ENCODE results near the gene ZMIZ1. TPM values are rescaled to one million over a fixed set of nuclear protein-coding genes. Genes with fewer than 3 reads are reported as not detected.
A peak's percentile ranks its signal among the peaks of the same experiment; 100 is the strongest.

Gene ZMIZ1
- total RNA-seq, 1 experiment from 2014 or later: 23.5 TPM

DNA sequence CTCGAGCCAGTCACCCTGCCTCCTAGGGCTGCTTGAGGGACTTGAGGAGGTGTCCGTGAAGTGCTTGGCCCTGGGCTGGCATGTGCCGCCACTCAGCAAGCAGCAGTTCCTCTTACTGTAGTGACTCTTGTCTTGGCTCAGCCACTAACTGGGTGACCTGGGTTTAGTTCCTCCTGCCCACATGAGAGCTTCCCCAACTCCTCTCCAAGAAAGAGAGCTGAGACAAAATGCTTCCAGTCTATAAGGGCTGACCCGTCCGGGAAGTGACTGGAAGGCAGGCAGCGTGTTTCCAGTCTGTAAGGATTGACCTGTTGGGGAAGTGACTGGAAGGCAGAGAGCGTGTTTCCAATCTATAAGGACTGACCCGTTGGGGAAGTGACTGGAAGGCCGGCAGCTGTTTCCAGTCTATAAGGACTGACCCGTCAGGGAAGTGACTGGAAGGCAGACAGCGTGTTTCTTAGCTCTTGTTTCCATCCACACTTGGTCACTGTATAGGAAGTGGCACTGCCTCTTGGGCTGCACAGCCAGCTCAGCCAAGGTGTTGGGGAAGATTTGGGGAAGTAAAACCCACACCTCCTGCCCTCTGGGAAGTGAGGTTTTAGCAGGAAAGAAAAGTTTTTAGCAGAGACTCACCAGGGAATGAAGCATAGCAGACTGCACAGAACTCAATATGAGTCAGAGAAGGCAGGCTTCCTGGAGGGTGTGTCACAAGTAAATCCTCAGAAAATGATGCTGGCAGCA lies 225.2 kb downstream of the ZMIZ1 start:
- intact Hi-C loops (cut with micrococcal nuclease; ENCODE audit: unreplicated experiment): no loop called here
- TF ChIP-seq, protein P1, sequence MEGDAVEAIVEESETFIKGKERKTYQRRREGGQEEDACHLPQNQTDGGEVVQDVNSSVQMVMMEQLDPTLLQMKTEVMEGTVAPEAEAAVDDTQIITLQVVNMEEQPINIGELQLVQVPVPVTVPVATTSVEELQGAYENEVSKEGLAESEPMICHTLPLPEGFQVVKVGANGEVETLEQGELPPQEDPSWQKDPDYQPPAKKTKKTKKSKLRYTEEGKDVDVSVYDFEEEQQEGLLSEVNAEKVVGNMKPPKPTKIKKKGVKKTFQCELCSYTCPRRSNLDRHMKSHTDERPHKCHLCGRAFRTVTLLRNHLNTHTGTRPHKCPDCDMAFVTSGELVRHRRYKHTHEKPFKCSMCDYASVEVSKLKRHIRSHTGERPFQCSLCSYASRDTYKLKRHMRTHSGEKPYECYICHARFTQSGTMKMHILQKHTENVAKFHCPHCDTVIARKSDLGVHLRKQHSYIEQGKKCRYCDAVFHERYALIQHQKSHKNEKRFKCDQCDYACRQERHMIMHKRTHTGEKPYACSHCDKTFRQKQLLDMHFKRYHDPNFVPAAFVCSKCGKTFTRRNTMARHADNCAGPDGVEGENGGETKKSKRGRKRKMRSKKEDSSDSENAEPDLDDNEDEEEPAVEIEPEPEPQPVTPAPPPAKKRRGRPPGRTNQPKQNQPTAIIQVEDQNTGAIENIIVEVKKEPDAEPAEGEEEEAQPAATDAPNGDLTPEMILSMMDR (IDR thresholded peaks at IDR 0.05; ENCODE audit: unreplicated experiment): no peak
- CTCF ChIA-PET: interaction anchor here (0.7 kb wide), 1 partner anchor 205 kb away, joined by 4 read pairs; no protein-coding TSS in a partner anchor
- no peak overlapping the region for H3K27ac Mint-ChIP-seq (ENCODE audit: unreplicated experiment)
- H3K9me3 Mint-ChIP-seq (ENCODE audit: low read depth, unreplicated experiment): no peaks in the 10 kb centered on the region
- H3K4me3 Mint-ChIP-seq (ENCODE audit: low read depth, unreplicated experiment): no peak overlapping the region
- H3K36me3 Mint-ChIP-seq (ENCODE audit: insufficient read depth, unreplicated experiment): peaks cover 19% of the 10 kb centered on the region
- DNase-seq: no peak
- H3K27me3 Mint-ChIP-seq (ENCODE audit: unreplicated experiment): no peaks in the 10 kb centered on the region
- no TSS peak for BruUV-seq (replicated peaks)
- peaks cover 14% of the 10 kb centered on the region for H3K4me1 Mint-ChIP-seq (ENCODE audit: low read depth, unreplicated experiment)

DNA sequence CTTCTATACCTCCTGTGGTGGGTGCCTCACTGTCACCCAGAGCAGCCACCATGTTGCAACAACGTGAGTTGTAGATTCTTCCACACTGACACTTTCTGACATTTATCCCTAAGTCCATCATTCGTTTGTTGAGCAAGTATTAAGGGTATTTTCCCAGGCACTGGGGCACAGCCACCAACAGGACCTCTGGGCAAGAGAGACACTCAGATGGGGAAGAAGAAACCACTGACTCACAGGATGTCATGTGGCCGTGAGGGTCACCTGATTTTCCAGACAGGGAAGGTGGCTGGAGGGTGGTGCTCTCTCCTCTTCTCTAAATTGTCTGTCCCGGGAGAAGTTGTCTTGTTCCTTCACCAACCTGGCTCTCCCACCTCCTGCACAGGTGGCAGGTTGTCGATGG lies 226.8 kb downstream of the ZMIZ1 start:
- no TSS peak for BruUV-seq (replicated peaks)
- intact Hi-C loops (cut with micrococcal nuclease; ENCODE audit: unreplicated experiment): no loop called here
- CTCF ChIA-PET: no interaction called here
- H3K36me3 Mint-ChIP-seq (ENCODE audit: insufficient read depth, unreplicated experiment): peaks cover 25% of the 10 kb centered on the region
- TF ChIP-seq, protein P1 (IDR thresholded peaks at IDR 0.05; ENCODE audit: unreplicated experiment): no peak
- H3K9me3 Mint-ChIP-seq (ENCODE audit: low read depth, unreplicated experiment): no peaks in the 10 kb centered on the region
- no peak overlapping the region for H3K27ac Mint-ChIP-seq (ENCODE audit: unreplicated experiment)
- H3K4me1 Mint-ChIP-seq (ENCODE audit: low read depth, unreplicated experiment): peaks cover 7% of the 10 kb centered on the region
- no peak for DNase-seq
- H3K27me3 Mint-ChIP-seq (ENCODE audit: unreplicated experiment): no peaks in the 10 kb centered on the region
- no peak overlapping the region for H3K4me3 Mint-ChIP-seq (ENCODE audit: low read depth, unreplicated experiment)

DNA sequence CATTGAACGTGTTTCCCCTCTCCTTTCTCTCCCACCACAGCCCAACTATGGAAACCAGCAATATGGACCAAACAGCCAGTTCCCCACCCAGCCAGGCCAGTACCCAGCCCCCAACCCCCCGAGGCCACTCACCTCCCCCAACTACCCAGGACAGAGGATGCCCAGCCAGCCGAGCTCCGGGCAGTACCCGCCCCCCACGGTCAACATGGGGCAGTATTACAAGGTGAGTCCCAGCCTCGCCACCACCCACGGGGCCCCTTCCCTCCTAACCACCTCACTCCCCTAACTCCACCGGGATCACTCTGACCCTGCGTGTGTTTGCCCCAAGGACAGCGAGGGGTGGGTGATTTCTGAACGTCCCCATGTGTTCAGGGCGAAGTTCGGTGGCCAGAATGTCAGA lies 227.7 kb downstream of the ZMIZ1 start:
- no peak overlapping the region for H3K27ac Mint-ChIP-seq (ENCODE audit: unreplicated experiment)
- intact Hi-C loops (cut with micrococcal nuclease; ENCODE audit: unreplicated experiment): no loop called here
- TF ChIP-seq, protein P1 (IDR thresholded peaks at IDR 0.05; ENCODE audit: unreplicated experiment): no peak
- H3K9me3 Mint-ChIP-seq (ENCODE audit: low read depth, unreplicated experiment): no peaks in the 10 kb centered on the region
- H3K4me1 Mint-ChIP-seq (ENCODE audit: low read depth, unreplicated experiment): peaks cover 7% of the 10 kb centered on the region
- H3K4me3 Mint-ChIP-seq (ENCODE audit: low read depth, unreplicated experiment): no peak overlapping the region
- H3K27me3 Mint-ChIP-seq (ENCODE audit: unreplicated experiment): no peaks in the 10 kb centered on the region
- CTCF ChIA-PET: interaction anchor here (0.6 kb wide), 1 partner anchor 1341 kb away, joined by 3 read pairs; no protein-coding TSS in a partner anchor
- no peak for DNase-seq
- BruUV-seq (replicated peaks): no TSS peak
- H3K36me3 Mint-ChIP-seq (ENCODE audit: insufficient read depth, unreplicated experiment): peaks cover 25% of the 10 kb centered on the region

DNA sequence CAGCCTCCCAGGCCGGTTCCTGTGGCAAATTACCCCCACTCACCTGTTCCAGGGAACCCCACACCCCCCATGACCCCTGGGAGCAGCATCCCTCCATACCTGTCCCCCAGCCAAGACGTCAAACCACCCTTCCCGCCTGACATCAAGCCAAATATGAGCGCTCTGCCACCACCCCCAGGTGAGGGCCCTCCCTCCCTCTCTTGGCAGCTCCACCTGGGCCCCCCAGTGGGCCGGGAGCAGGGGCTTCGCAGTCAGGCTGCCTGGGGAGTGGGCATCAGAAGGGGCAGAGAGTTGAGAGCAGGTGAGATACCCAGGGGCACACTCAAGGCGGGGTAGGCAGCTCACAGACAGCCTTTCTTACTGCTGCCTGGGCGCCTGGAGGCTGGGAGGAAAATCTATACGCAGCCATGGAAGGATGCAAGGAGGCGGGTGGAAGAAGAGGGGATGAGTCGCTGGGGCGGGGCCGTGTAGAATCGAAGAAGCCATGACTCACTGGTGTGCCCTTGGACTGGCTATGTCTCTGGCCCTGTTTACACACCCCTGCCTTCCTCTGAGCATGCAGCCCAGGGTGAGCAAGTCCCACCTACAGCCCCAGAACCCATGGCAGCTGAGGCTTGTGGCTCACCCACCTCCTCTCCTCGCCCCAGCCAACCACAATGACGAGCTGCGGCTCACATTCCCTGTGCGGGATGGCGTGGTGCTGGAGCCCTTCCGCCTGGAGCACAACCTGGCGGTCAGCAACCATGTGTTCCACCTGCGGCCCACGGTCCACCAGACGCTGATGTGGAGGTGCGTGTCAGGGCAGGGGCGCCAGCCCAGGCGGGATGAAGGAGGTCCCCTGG lies 229.9 kb downstream of the ZMIZ1 start:
- CTCF ChIA-PET: no interaction called here
- intact Hi-C loops (cut with micrococcal nuclease; ENCODE audit: unreplicated experiment): no loop called here
- TF ChIP-seq, protein P1 (IDR thresholded peaks at IDR 0.05; ENCODE audit: unreplicated experiment): no peak
- peaks cover 7% of the 10 kb centered on the region for H3K4me1 Mint-ChIP-seq (ENCODE audit: low read depth, unreplicated experiment)
- H3K4me3 Mint-ChIP-seq (ENCODE audit: low read depth, unreplicated experiment): no peak overlapping the region
- no peaks in the 10 kb centered on the region for H3K9me3 Mint-ChIP-seq (ENCODE audit: low read depth, unreplicated experiment)
- peaks cover 26% of the 10 kb centered on the region for H3K36me3 Mint-ChIP-seq (ENCODE audit: insufficient read depth, unreplicated experiment)
- DNase-seq: peak; percentile 63
- no TSS peak for BruUV-seq (replicated peaks)
- H3K27me3 Mint-ChIP-seq (ENCODE audit: unreplicated experiment): no peaks in the 10 kb centered on the region
- no peak overlapping the region for H3K27ac Mint-ChIP-seq (ENCODE audit: unreplicated experiment)

Measured in Calu3 (cell line).